ENCODE data around the gene HOXD11.

DNA sequence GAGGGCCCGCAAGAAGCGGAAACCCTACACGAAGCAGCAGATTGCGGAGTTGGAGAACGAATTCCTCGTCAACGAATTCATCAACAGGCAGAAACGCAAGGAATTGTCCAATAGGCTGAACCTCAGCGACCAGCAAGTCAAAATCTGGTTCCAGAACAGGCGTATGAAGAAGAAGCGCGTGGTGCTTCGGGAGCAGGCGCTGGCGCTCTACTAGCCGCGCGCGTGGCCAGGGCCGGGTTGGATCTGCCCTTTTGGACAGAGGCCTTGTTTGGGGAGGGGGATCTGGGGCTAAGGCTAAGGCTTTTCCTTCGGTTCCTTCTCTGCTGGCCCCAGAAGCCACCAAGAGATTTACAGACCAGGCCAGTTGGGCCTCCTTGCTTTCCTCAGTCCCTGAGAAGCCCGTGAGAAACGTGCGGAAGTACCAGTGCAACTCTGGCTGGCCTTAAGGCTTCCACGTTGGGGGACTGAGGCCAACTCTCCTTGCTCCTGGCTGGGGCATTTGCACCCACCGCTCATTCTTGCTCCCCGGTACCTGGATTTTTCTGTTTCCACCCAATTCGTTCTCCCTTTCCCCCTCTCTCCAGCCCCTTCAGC is 6.4 kb upstream of the HOXD11 start:
- no peak for TF ChIP-seq POLR2AphosphoS5 (IDR thresholded peaks at IDR 0.05; ENCODE audit: borderline replicate concordance, low read depth, low read length)
- TF ChIP-seq EZH2 (IDR thresholded peaks at IDR 0.05) = no peak
